A673 (cell line): ENCODE measurements around the gene RER1. TPM values are rescaled to one million over a fixed set of nuclear protein-coding genes. Genes with fewer than 3 reads are reported as not detected.

ENCODE experiments used
- BruUV-seq: library from RNA; stranded (reverse); fragments of 400-500 nt; replicated peaks from 2 replicates; lab custom pipeline; 2021; lab: Mats Ljungman, UMichigan
- CTCF ChIA-PET: fragments of 300-600 bp; sonication (Branson Sonifier 250); formaldehyde crosslinking; loops from one replicate; lab custom pipeline; 2022; ENCODE audit warnings: antibody characterized with exemption; lab: Charles Lee
- POLR2A ChIA-PET: fragments of 300-600 bp; sonication (Branson Sonifier 250); formaldehyde crosslinking; loops from one replicate; lab custom pipeline; 2022; ENCODE audit warnings: antibody characterized with exemption; ENCODE audit not compliant: low non-redundant PET; lab: Charles Lee
- DNase-seq: peaks from one replicate; pipeline ENCODE4 v3.0.0-alpha.2; 2015; ENCODE audit warnings: low spot score
- H3K27ac ChIP-seq: fragments of 200-600 bp; sonication (generic); 2 replicates; pipeline ENCODE4 v1.5.1; 2016; ENCODE audit warnings: mixed run types, low read depth, mild to moderate bottlenecking, mixed read lengths, antibody characterized with exemption, low read length; ENCODE audit not compliant: poor library complexity, severe bottlenecking
- H3K27me3 ChIP-seq: fragments of 200-600 bp; sonication (generic); replicated peaks from 2 replicates; pipeline ENCODE4 v1.6.1; 2017; ENCODE audit warnings: mixed run types, low read depth, mild to moderate bottlenecking, mixed read lengths, antibody characterized with exemption, low read length; ENCODE audit not compliant: insufficient read depth, poor library complexity
- H3K36me3 ChIP-seq: fragments of 200-600 bp; sonication (generic); 2 replicates; pipeline ENCODE4 v1.6.1; 2016; ENCODE audit warnings: mixed run types, mild to moderate bottlenecking, mixed read lengths, antibody characterized with exemption, low read length; ENCODE audit not compliant: insufficient read depth, poor library complexity, severe bottlenecking
- H3K4me1 ChIP-seq: fragments of 200-600 bp; sonication (generic); 2 replicates; pipeline ENCODE4 v1.6.1; 2017; ENCODE audit warnings: mixed run types, mild to moderate bottlenecking, mixed read lengths, antibody characterized with exemption, low read length; ENCODE audit not compliant: insufficient read depth, poor library complexity, severe bottlenecking
- H3K4me3 ChIP-seq: fragments of 200-600 bp; sonication (generic); 2 replicates; pipeline ENCODE4 v1.5.1; 2016; ENCODE audit warnings: low read depth, mixed run types, mild to moderate bottlenecking, mixed read lengths, low read length; ENCODE audit not compliant: poor library complexity, severe bottlenecking
- H3K9me3 ChIP-seq: fragments of 200-600 bp; sonication (generic); 2 replicates; pipeline ENCODE4 v1.6.1; 2016; ENCODE audit warnings: mixed run types, low read depth, mild to moderate bottlenecking, mixed read lengths, antibody characterized with exemption, low read length; ENCODE audit not compliant: poor library complexity, severe bottlenecking
- EZH2 ChIP-seq: fragments of 200-600 bp; sonication (generic); IDR thresholded peaks from 2 replicates; pipeline ENCODE4 v1.6.1; 2017; ENCODE audit warnings: borderline replicate concordance, low read depth, mild to moderate bottlenecking, mixed read lengths, antibody characterized with exemption, low read length; ENCODE audit not compliant: poor library complexity, severe bottlenecking
- intact Hi-C: fragments of 100-400 bp; cut with micrococcal nuclease; formaldehyde crosslinking; loops from one replicate; pipeline ENCODE4 v1.10.0; 2022; ENCODE audit not compliant: unreplicated experiment
- total RNA-seq: library from RNA; stranded (reverse); gene quantifications from 2 replicates; pipeline ENCODE4 v1.2.3, GENCODE V29; 2021
- TF ChIP-seq, protein P1 (sequence below): fragments of 300-800, 200-600 bp; sonication (generic); conservative IDR thresholded peaks from 2 replicates; pipeline ENCODE4 v1.5.1; 2017; ENCODE audit warnings: low read depth, mild to moderate bottlenecking, antibody characterized with exemption, low read length, moderate library complexity, mixed read lengths

Gene RER1
- total RNA-seq, 1 experiment from 2014 or later = 154 TPM

DNA sequence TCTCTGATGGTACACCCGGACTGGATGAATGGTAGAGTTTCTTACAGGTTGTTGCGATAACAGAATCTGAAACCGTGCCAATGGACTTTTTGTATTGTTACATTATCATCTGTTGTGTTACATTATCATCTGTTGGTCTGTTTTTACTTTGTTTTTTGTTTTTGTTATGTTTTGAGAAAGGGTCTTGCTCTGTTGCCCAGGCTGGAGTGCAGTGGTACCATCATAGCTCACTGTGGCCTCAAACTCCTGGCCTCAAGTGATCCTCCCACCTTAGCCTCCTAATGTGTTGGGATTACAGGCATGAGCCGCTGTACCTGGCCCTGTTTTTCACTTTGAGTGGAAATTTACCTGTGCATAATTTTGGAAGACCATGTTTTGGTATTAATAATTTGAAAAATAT is 30.9 kb downstream of the RER1 start:
- Histone ChIP-seq H3K9me3 (no peaks in the 10 kb centered on the region), H3K36me3 (no peaks in the 10 kb centered on the region), H3K4me1 (no peaks in the 10 kb centered on the region), H3K27ac (no peak overlapping the region), H3K4me3 (no peak overlapping the region), H3K27me3 (peaks cover 55% of the 10 kb centered on the region)
- no peak for DNase-seq
- intact Hi-C loops = no loop called here
- TF ChIP-seq EZH2 = no peak
- TF ChIP-seq, protein P1, sequence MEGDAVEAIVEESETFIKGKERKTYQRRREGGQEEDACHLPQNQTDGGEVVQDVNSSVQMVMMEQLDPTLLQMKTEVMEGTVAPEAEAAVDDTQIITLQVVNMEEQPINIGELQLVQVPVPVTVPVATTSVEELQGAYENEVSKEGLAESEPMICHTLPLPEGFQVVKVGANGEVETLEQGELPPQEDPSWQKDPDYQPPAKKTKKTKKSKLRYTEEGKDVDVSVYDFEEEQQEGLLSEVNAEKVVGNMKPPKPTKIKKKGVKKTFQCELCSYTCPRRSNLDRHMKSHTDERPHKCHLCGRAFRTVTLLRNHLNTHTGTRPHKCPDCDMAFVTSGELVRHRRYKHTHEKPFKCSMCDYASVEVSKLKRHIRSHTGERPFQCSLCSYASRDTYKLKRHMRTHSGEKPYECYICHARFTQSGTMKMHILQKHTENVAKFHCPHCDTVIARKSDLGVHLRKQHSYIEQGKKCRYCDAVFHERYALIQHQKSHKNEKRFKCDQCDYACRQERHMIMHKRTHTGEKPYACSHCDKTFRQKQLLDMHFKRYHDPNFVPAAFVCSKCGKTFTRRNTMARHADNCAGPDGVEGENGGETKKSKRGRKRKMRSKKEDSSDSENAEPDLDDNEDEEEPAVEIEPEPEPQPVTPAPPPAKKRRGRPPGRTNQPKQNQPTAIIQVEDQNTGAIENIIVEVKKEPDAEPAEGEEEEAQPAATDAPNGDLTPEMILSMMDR = no peak
- CTCF ChIA-PET = no interaction called here
- POLR2A ChIA-PET = no interaction called here
- BruUV-seq = no TSS peak

DNA sequence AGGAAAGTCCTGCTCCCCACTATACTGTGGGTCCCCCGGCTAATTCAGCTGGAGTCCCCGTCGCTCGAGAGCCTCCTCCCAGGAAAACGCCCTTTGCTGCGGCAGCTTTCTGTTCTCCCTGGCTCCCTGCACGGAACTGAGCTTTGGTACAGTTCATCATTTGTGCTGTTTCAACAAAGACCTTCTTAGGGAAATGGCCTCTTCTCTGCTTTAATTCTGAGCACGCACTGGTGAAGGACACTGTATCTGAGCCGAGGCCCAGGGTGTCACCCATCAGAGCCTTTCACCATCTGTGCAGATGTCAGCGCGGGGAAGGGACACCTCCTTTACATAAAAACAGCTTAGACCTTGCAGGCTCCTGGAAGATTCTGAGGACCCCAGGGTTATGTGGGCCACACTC is 34.3 kb downstream of the RER1 start:
- intact Hi-C loops = no loop called here
- DNase-seq = no peak
- BruUV-seq = no TSS peak
- ChIA-PET POLR2A (no interaction called here), CTCF (no interaction called here)
- Histone ChIP-seq H3K27me3 (peaks cover 21% of the 10 kb centered on the region), H3K27ac (no peak overlapping the region), H3K36me3 (no peaks in the 10 kb centered on the region), H3K4me1 (no peaks in the 10 kb centered on the region), H3K4me3 (no peak overlapping the region), H3K9me3 (no peaks in the 10 kb centered on the region)
- TF ChIP-seq EZH2 = no peak
- TF ChIP-seq, protein P1 = no peak

DNA sequence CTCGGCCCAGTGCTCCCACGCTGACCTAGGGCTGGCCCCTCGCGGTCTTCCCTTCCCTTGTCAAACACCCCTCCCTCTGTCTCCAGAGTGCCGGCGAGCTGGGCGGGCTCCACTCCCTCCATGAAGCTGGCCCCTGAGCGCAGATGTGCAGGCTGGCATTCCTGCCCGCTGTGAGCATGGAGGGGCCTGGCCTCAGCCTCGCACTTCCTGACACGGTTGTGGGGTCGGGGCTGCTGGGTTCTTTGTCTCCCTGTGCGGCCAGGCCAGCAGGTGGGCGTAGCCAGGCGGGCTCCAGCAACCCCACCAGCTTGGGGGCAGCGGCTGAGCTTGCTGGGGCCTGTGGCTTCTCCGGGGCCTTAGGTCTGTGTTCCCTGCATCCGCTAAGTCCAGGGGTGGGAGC is 34.9 kb downstream of the RER1 start:
- TF ChIP-seq EZH2 = no peak
- TF ChIP-seq, protein P1 = no peak
- ChIA-PET POLR2A (no interaction called here), CTCF (no interaction called here)
- no peak for DNase-seq
- intact Hi-C loops = no loop called here
- H3K4me1 ChIP-seq = no peaks in the 10 kb centered on the region
- no TSS peak for BruUV-seq
- H3K4me3 ChIP-seq = no peak overlapping the region
- no peak overlapping the region for H3K27ac ChIP-seq
- peaks cover 22% of the 10 kb centered on the region for H3K27me3 ChIP-seq
- H3K36me3 ChIP-seq = no peaks in the 10 kb centered on the region
- no peaks in the 10 kb centered on the region for H3K9me3 ChIP-seq
